Osteocyte (in vitro differentiated cells): Measurements from ENCODE around the gene KBTBD8. TPM values are rescaled to one million over a fixed set of nuclear protein-coding genes. Genes with fewer than 3 reads are reported as not detected.

ENCODE experiments used
- DNase-seq: peaks from one replicate; pipeline ENCODE4 v3.0.0; 2021; ENCODE audit warnings: mixed read lengths; ENCODE audit not compliant: unreplicated experiment; ENCODE audit errors: extremely low spot score
- H3K27ac Mint-ChIP-seq: one replicate; pipeline ENCODE4 v1.8.0; 2021; ENCODE audit warnings: mild to moderate bottlenecking, mixed read lengths; ENCODE audit not compliant: unreplicated experiment
- H3K27me3 Mint-ChIP-seq: one replicate; pipeline ENCODE4 v1.8.0; 2021; ENCODE audit warnings: mixed read lengths; ENCODE audit not compliant: unreplicated experiment
- H3K36me3 Mint-ChIP-seq: one replicate; pipeline ENCODE4 v1.8.0; 2021; ENCODE audit warnings: mixed read lengths; ENCODE audit not compliant: unreplicated experiment
- H3K4me1 Mint-ChIP-seq: one replicate; pipeline ENCODE4 v1.8.0; 2021; ENCODE audit warnings: mixed read lengths; ENCODE audit not compliant: unreplicated experiment
- H3K4me3 Mint-ChIP-seq: one replicate; pipeline ENCODE4 v1.8.0; 2021; ENCODE audit warnings: mild to moderate bottlenecking, moderate library complexity, mixed read lengths; ENCODE audit not compliant: unreplicated experiment
- H3K9me3 Mint-ChIP-seq: one replicate; pipeline ENCODE4 v1.8.0; 2021; ENCODE audit warnings: mixed read lengths; ENCODE audit not compliant: unreplicated experiment
- long read RNA-seq: library from polyadenylated mRNA; unstranded; transcript quantifications from one replicate; pipeline ENCODE4 v2.0.0, GENCODE V29; 2021
- total RNA-seq: library from RNA; stranded (reverse); gene quantifications from 2 replicates; pipeline ENCODE4 v1.2.1, GENCODE V29; 2021
- TF ChIP-seq, protein P1 (sequence below): fragments of 200-600 bp; sonication (generic); IDR thresholded peaks from 2 replicates; pipeline ENCODE4 v1.5.0; 2021; ENCODE audit warnings: antibody characterized with exemption, mild to moderate bottlenecking, moderate library complexity

KBTBD8 gene
- total RNA-seq, result 0.37 and 0.75 TPM in 2 replicates
- long read RNA-seq, result 0 reads

GRCh38 chr3:66998113-66998903 is at the start of gene KBTBD8:
Gene KBTBD8 (plus strand): TSS chr3:66998307. CDS start chr3:66998356, 49 bp downstream.
- H3K4me3 Mint-ChIP-seq, result peak within 1 kb of the TSS; percentile 78
- peaks cover 28% of the 10 kb centered on the region for H3K27me3 Mint-ChIP-seq
- H3K36me3 Mint-ChIP-seq, result no peaks in the 10 kb centered on the region
- peaks cover 9% of the 10 kb centered on the region for H3K4me1 Mint-ChIP-seq
- DNase-seq, result peak; percentile 99
- TF ChIP-seq, protein P1, sequence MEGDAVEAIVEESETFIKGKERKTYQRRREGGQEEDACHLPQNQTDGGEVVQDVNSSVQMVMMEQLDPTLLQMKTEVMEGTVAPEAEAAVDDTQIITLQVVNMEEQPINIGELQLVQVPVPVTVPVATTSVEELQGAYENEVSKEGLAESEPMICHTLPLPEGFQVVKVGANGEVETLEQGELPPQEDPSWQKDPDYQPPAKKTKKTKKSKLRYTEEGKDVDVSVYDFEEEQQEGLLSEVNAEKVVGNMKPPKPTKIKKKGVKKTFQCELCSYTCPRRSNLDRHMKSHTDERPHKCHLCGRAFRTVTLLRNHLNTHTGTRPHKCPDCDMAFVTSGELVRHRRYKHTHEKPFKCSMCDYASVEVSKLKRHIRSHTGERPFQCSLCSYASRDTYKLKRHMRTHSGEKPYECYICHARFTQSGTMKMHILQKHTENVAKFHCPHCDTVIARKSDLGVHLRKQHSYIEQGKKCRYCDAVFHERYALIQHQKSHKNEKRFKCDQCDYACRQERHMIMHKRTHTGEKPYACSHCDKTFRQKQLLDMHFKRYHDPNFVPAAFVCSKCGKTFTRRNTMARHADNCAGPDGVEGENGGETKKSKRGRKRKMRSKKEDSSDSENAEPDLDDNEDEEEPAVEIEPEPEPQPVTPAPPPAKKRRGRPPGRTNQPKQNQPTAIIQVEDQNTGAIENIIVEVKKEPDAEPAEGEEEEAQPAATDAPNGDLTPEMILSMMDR, result no peak
- H3K27ac Mint-ChIP-seq, result peak within 1 kb of the TSS; percentile 63
- no peaks in the 10 kb centered on the region for H3K9me3 Mint-ChIP-seq

DNA sequence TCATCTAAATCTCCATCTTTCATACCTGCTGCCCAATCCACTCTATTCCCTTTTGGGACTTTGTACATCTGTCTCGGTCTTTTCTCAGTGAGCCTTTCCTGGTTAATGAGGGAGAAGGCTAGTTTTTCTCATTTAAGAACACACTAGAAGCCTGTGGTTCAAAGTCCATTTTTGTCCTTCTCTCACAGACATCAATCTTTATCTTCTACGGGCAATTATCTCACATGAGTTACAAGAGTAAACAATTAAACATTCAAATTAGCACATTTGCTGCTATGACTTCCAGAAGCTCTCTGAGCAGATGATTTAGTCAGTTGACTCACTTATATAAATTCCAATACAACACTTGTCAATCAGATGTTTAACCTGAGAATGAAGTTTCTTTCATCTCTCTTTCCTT is 49.3 kb upstream of the KBTBD8 start:
- H3K36me3 Mint-ChIP-seq, result no peaks in the 10 kb centered on the region
- no peak overlapping the region for H3K4me3 Mint-ChIP-seq
- no peaks in the 10 kb centered on the region for H3K4me1 Mint-ChIP-seq
- TF ChIP-seq, protein P1, result no peak
- no peak for DNase-seq
- no peaks in the 10 kb centered on the region for H3K9me3 Mint-ChIP-seq
- H3K27ac Mint-ChIP-seq, result no peak overlapping the region
- peaks cover 21% of the 10 kb centered on the region for H3K27me3 Mint-ChIP-seq

DNA sequence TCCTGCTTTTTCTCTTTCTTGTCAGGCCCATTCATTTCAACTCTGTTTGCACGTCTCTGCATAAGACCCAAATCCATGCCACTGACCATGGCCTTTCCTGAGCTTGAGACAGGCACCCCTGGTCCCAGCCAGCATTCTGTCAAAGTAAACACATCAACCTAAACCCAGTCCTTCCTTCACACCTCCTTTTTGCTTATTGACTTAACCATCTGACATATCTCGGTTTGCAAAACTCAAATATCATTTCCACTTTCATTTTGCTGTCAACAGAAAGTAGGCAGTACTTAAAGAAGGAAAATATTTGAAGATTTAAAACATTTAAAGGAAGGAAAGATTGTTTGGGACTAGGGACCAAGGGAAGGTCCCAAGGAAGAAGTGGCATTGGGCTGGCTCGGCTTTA is 48.2 kb upstream of the KBTBD8 start:
- H3K27me3 Mint-ChIP-seq, result peaks cover 28% of the 10 kb centered on the region
- no peaks in the 10 kb centered on the region for H3K9me3 Mint-ChIP-seq
- H3K4me3 Mint-ChIP-seq, result no peak overlapping the region
- DNase-seq, result no peak
- no peaks in the 10 kb centered on the region for H3K4me1 Mint-ChIP-seq
- TF ChIP-seq, protein P1, result no peak
- no peaks in the 10 kb centered on the region for H3K36me3 Mint-ChIP-seq
- no peak overlapping the region for H3K27ac Mint-ChIP-seq

DNA sequence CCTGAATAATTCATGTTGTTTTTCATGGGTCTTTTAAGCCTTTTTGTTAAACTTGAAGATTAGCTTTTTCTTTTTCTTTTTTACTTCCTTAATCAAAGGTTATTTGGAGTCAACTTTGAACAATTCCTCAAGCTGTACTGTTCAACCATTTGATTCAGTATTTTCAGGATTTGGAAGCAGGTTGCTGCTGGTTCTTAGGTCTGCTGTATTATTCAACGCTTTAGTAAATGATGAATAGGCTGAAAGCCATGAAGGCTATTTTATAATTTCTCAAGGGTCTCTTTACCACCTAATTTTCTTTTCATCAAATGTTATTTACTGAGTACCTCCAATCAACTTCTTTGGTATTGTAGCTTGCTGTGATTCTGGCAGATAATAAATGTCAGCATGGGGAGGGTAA is 45.8 kb upstream of the KBTBD8 start:
- Mint-ChIP-seq H3K36me3 (no peaks in the 10 kb centered on the region), H3K4me3 (no peak overlapping the region), H3K9me3 (no peaks in the 10 kb centered on the region), H3K27me3 (peaks cover 37% of the 10 kb centered on the region), H3K27ac (no peak overlapping the region), H3K4me1 (no peaks in the 10 kb centered on the region)
- TF ChIP-seq, protein P1, result no peak
- DNase-seq, result no peak

DNA sequence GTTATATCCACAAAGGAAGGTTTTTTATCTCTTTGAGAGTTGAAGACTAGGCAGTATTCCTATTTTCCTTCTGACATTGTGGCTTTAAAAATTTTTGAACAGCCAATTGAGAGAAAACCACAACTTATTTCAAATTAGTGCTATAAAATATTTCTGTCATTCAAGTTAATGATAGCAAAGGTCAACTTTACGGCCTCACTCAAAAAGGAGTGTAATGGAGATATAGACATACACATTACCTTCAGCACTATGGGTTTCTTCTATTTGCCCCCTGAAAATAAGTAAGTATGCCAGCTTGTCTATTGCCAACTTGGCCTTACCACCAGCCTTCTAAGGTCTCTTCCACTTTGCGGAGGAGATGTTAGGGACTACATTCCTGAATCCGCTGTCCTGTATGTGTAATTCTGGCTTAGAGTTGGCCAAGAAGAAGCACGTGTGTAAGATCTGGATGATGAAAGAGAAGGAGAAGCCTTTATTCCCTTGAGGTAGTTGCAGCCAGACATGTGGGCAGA is 44.1 kb upstream of the KBTBD8 start:
- Mint-ChIP-seq H3K36me3 (no peaks in the 10 kb centered on the region), H3K27ac (no peak overlapping the region), H3K27me3 (peaks cover 43% of the 10 kb centered on the region), H3K4me3 (no peak overlapping the region), H3K9me3 (no peaks in the 10 kb centered on the region), H3K4me1 (no peaks in the 10 kb centered on the region)
- no peak for DNase-seq
- TF ChIP-seq, protein P1, result no peak
